GM12878 (cell line): ENCODE results near the gene THSD4.
A peak's percentile ranks its signal among the peaks of the same experiment; 100 is the strongest.

ENCODE experiments used
- BHLHE40 ChIP-seq, 2 experiments: fragments of 450-650 bp in 1 of 2; IDR thresholded peaks; 2 replicates each; pipeline ENCODE4 v1.6.1; 2011 to 2017; ENCODE audit warnings: low read depth in 2 of 2, borderline replicate concordance in 1 of 2, improper control_type of control experiment in 1 of 2, low read length in 1 of 2, mild to moderate bottlenecking in 1 of 2
- FOS ChIP-seq: IDR thresholded peaks from 3 replicates; pipeline ENCODE4 v1.6.1; 2011; ENCODE audit warnings: borderline replicate concordance; ENCODE audit not compliant: insufficient read length; ENCODE audit errors: extremely low read depth
- RFX5 ChIP-seq: IDR thresholded peaks from 2 replicates; pipeline ENCODE4 v1.6.1; 2011; ENCODE audit warnings: low read depth, low read length, improper control_type of control experiment
- TF ChIP-seq, protein P1 (sequence below), 3 experiments: IDR thresholded peaks in 2 of 3; conservative IDR thresholded peaks in 1 of 3; 2 replicates each; pipeline ENCODE4 v1.5.1; 2011; ENCODE audit warnings: low read depth in 3 of 3, low read length in 3 of 3, mild to moderate bottlenecking in 3 of 3, control low read depth in 2 of 3, moderate library complexity in 2 of 3, inconsistent platforms in 1 of 3, mixed read lengths in 1 of 3; ENCODE audit not compliant: control insufficient read depth in 2 of 3, insufficient read depth in 1 of 3; ENCODE audit errors: extremely low read depth in 1 of 3

DNA sequence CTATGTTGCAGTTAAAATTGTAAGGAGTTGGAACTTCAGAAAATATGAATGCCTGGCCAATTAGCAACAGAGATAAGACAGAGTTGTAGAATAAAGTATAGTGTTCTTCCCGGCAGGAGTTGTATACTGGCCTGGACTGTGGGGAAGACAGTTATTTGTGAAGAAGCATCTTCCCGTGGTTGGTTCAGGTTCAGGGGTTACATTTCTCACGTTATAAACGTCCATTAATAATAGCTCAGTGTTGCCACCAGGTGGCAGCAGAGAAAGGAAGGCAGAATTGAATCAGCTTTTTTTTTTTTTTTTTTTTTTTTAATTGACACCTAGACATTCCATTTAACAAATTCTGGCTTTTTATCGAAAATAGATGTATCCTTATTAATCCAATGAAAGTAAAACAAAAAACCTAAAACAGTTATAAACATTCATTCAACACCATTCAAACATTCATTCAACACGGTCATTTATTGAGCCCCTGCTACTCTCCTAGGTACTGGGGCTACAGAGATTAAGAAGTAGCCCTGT lies 628.7 kb downstream of the THSD4 start:
- TF ChIP-seq, protein P1, sequence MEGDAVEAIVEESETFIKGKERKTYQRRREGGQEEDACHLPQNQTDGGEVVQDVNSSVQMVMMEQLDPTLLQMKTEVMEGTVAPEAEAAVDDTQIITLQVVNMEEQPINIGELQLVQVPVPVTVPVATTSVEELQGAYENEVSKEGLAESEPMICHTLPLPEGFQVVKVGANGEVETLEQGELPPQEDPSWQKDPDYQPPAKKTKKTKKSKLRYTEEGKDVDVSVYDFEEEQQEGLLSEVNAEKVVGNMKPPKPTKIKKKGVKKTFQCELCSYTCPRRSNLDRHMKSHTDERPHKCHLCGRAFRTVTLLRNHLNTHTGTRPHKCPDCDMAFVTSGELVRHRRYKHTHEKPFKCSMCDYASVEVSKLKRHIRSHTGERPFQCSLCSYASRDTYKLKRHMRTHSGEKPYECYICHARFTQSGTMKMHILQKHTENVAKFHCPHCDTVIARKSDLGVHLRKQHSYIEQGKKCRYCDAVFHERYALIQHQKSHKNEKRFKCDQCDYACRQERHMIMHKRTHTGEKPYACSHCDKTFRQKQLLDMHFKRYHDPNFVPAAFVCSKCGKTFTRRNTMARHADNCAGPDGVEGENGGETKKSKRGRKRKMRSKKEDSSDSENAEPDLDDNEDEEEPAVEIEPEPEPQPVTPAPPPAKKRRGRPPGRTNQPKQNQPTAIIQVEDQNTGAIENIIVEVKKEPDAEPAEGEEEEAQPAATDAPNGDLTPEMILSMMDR (IDR thresholded peaks at IDR 0.05 in 2 of 3, conservative IDR thresholded peaks at IDR 0.05 in 1 of 3; ENCODE audit: control insufficient read depth in 2 of 3, extremely low read depth in 1 of 3, insufficient read depth in 1 of 3, low read depth in 3 of 3, low read length in 3 of 3): peak; percentile 60 to 75 (median 61)
- no peak for TF ChIP-seq BHLHE40 (IDR thresholded peaks at IDR 0.05; ENCODE audit: borderline replicate concordance in 1 of 2, low read depth in 2 of 2, low read length in 1 of 2)
- no peak for TF ChIP-seq FOS
- TF ChIP-seq RFX5: no peak
